ENCODE results near the gene CABLES1. TPM values are rescaled to one million over a fixed set of nuclear protein-coding genes. Genes with fewer than 3 reads are reported as not detected.
A peak's percentile ranks its signal among the peaks of the same experiment; 100 is the strongest.

The CABLES1 gene
- polyA plus RNA-seq, 1 of the 3 experiments (the other 2 are of a cell fraction), result 2.2 TPM

GRCh38 chr18:23205980-23206379 is 70.7 kb downstream of the CABLES1 start:
- Histone ChIP-seq H3F3A (replicated peaks; ENCODE audit: insufficient read depth) (no peaks in the 10 kb centered on the region), H3K4me1 (ENCODE audit: control insufficient read depth in 1 of 2, insufficient read depth in 2 of 2, low read depth in 1 of 2, low read length in 1 of 2) (peaks cover 0 to 12% of the 10 kb centered on the region in 2 experiments; a peak in 2 of 4 replicates), H3K36me3 (replicated peaks in 1 of 2; ENCODE audit: control insufficient read depth in 1 of 2, insufficient read depth in 2 of 2, low read length in 1 of 2) (peaks cover 0 to 9% of the 10 kb centered on the region in 2 experiments), H3K27ac (ENCODE audit: low read depth in 2 of 2, low read length in 1 of 2) (no peak overlapping the region), H3K27me3 (ENCODE audit: insufficient read depth) (no peaks in the 10 kb centered on the region), H3K4me3 (ENCODE audit: low read depth in 2 of 2, low read length in 1 of 2) (no peak overlapping the region), H3K4me2 (no peak overlapping the region), H3K9me3 (no peaks in the 10 kb centered on the region), H3K9me2 (no peaks in the 10 kb centered on the region), H4K20me1 (ENCODE audit: insufficient read depth) (no peaks in the 10 kb centered on the region), H3K79me2 (ENCODE audit: insufficient read depth) (no peaks in the 10 kb centered on the region), H3K9ac (no peak overlapping the region), H2AFZ (ENCODE audit: low read depth) (no peak overlapping the region)
- POLR2A ChIA-PET, result no interaction called here
- WGBS (ENCODE audit: low lambda C conversion rate), result 89% methylated on average over 9 of the region's 9 CpGs
- TF ChIP-seq EP300 (IDR thresholded peaks at IDR 0.05; ENCODE audit: borderline replicate concordance in 1 of 2, low read depth in 1 of 2, low read length in 1 of 2) (no peak), TEAD4 (IDR thresholded peaks at IDR 0.05; ENCODE audit: borderline replicate concordance, insufficient read depth) (no peak)
- CTCF ChIA-PET, result interaction anchor here (0.7 kb wide), 1 partner anchor 12 kb away, joined by 3 read pairs; no protein-coding TSS in a partner anchor
- DNase-seq, result no peak

- no peaks in the 10 kb centered on the region for H3K27me3 ChIP-seq (ENCODE audit: insufficient read depth)
- no peak overlapping the region for H2AFZ ChIP-seq (ENCODE audit: low read depth)
- peaks cover 0 to under 1% of the 10 kb centered on the region in 2 experiments; a peak in 1 of 4 replicates for H3K4me1 ChIP-seq (ENCODE audit: control insufficient read depth in 1 of 2, insufficient read depth in 2 of 2, low read depth in 1 of 2, low read length in 1 of 2)
- H3K9me2 ChIP-seq, result no peaks in the 10 kb centered on the region
- no peaks in the 10 kb centered on the region for H3F3A ChIP-seq (replicated peaks; ENCODE audit: insufficient read depth)
- no peak overlapping the region for H3K9ac ChIP-seq
- no peak overlapping the region for H3K4me3 ChIP-seq (ENCODE audit: low read depth in 2 of 2, low read length in 1 of 2)
- WGBS (ENCODE audit: low lambda C conversion rate), result 86% methylated on average over 6 of the region's 9 CpGs
- H3K27ac ChIP-seq (ENCODE audit: low read depth in 2 of 2, low read length in 1 of 2), result no peak overlapping the region
- no peaks in the 10 kb centered on the region for H4K20me1 ChIP-seq (ENCODE audit: insufficient read depth)
- CTCF ChIA-PET, result interaction anchor here (0.6 to 0.9 kb wide), 3 partner anchors 13 to 204 kb away, joined by 3 read pairs; no protein-coding TSS in a partner anchor
- H3K36me3 ChIP-seq (replicated peaks in 1 of 2; ENCODE audit: control insufficient read depth in 1 of 2, insufficient read depth in 2 of 2, low read length in 1 of 2), result peaks cover 0 to 9% of the 10 kb centered on the region in 2 experiments
- TF ChIP-seq CTCF (IDR thresholded peaks at IDR 0.05) (peak; percentile 49), FOXM1 (IDR thresholded peaks at IDR 0.05; ENCODE audit: low read depth) (no peak)
- H3K79me2 ChIP-seq (ENCODE audit: insufficient read depth), result no peaks in the 10 kb centered on the region
- no peak overlapping the region for H3K4me2 ChIP-seq
- no peak for DNase-seq
- POLR2A ChIA-PET, result no interaction called here
- no peaks in the 10 kb centered on the region for H3K9me3 ChIP-seq
Measured at GRCh38 chr18:23207191-23207955, 72.1 kb downstream of the CABLES1 start.

- H3K27me3 ChIP-seq (ENCODE audit: insufficient read depth), result no peaks in the 10 kb centered on the region
- DNase-seq, result no peak
- H3K36me3 ChIP-seq (replicated peaks in 1 of 2; ENCODE audit: control insufficient read depth in 1 of 2, insufficient read depth in 2 of 2, low read length in 1 of 2), result peaks cover 0 to 9% of the 10 kb centered on the region in 2 experiments
- H3K9ac ChIP-seq, result no peak overlapping the region
- 77% methylated on average over 6 of the region's 6 CpGs for WGBS (ENCODE audit: low lambda C conversion rate)
- no peak overlapping the region for H2AFZ ChIP-seq (ENCODE audit: low read depth)
- ChIA-PET CTCF (interaction anchor here (0.6 to 0.9 kb wide), 3 partner anchors 12 to 76 kb away, joined by 3 read pairs; no protein-coding TSS in a partner anchor), POLR2A (no interaction called here)
- no peak overlapping the region for H3K27ac ChIP-seq (ENCODE audit: low read depth in 2 of 2, low read length in 1 of 2)
- no peaks in the 10 kb centered on the region; a peak in 1 of 4 replicates for H3K4me1 ChIP-seq (ENCODE audit: control insufficient read depth in 1 of 2, insufficient read depth in 2 of 2, low read depth in 1 of 2, low read length in 1 of 2)
- no peaks in the 10 kb centered on the region for H3K9me3 ChIP-seq
- H3K4me3 ChIP-seq (ENCODE audit: low read depth in 2 of 2, low read length in 1 of 2), result no peak overlapping the region
- H3K79me2 ChIP-seq (ENCODE audit: insufficient read depth), result no peaks in the 10 kb centered on the region
- H3K9me2 ChIP-seq, result no peaks in the 10 kb centered on the region
- H3K4me2 ChIP-seq, result no peak overlapping the region
- no peaks in the 10 kb centered on the region for H3F3A ChIP-seq (replicated peaks; ENCODE audit: insufficient read depth)
- TF ChIP-seq FOSL2 (IDR thresholded peaks at IDR 0.05; ENCODE audit: borderline replicate concordance, low read depth), result no peak
- TF ChIP-seq NRF1 (IDR thresholded peaks at IDR 0.05; ENCODE audit: low read depth, low read length), result no peak
- no peak for TF ChIP-seq ELF1 (IDR thresholded peaks at IDR 0.05)
- H4K20me1 ChIP-seq (ENCODE audit: insufficient read depth), result no peaks in the 10 kb centered on the region
Measured at GRCh38 chr18:23207994-23208393, 72.7 kb downstream of the CABLES1 start.
